Stimulated activated CD8-positive, alpha-beta memory T cell treated with anti-CD3 and anti-CD28 coated beads, Interleukin-12 subunit alpha, Interleukin-12 subunit beta, amount 100 ng/mL, for 1 hour (primary cell): ENCODE results near the gene DLGAP1.

ENCODE experiments used
- DNase-seq: peaks from one replicate; pipeline ENCODE4 v3.0.0-alpha.2; 2020; ENCODE audit warnings: low read depth

DLGAP1 gene

GRCh38 chr18:4238966-4239365 is 216.1 kb downstream of the DLGAP1 start:
- DNase-seq, result no peak

GRCh38 chr18:4237664-4238041 is 217.5 kb downstream of the DLGAP1 start:
- DNase-seq, result no peak

GRCh38 chr18:4236940-4237663 is 218.0 kb downstream of the DLGAP1 start:
- DNase-seq, result no peak

- no peak for DNase-seq
Measured at GRCh38 chr18:4233468-4233867, 221.6 kb downstream of the DLGAP1 start.

GRCh38 chr18:4232656-4233055 is 222.5 kb downstream of the DLGAP1 start:
- no peak for DNase-seq

- no peak for DNase-seq
Measured at GRCh38 chr18:4231260-4231659, 223.8 kb downstream of the DLGAP1 start.

- no peak for DNase-seq
Measured at GRCh38 chr18:4230450-4231168, 224.5 kb downstream of the DLGAP1 start.

- DNase-seq, result no peak
Measured at GRCh38 chr18:4224031-4224704, 230.9 kb downstream of the DLGAP1 start.

- DNase-seq, result no peak
Measured at GRCh38 chr18:4211111-4211837, 243.8 kb downstream of the DLGAP1 start.

GRCh38 chr18:4208366-4208765 is 246.7 kb downstream of the DLGAP1 start:
- DNase-seq, result no peak

GRCh38 chr18:4207383-4207985 is 247.6 kb downstream of the DLGAP1 start:
- DNase-seq, result no peak

GRCh38 chr18:4204438-4204720 is 250.7 kb downstream of the DLGAP1 start:
- no peak for DNase-seq

GRCh38 chr18:4203568-4204437 is 251.3 kb downstream of the DLGAP1 start:
- DNase-seq, result no peak

- no peak for DNase-seq
Measured at GRCh38 chr18:4200399-4200798, 254.7 kb downstream of the DLGAP1 start.

GRCh38 chr18:4198956-4199355 is 256.2 kb downstream of the DLGAP1 start:
- no peak for DNase-seq

GRCh38 chr18:4196351-4196750 is 258.8 kb downstream of the DLGAP1 start:
- DNase-seq, result no peak

GRCh38 chr18:4193086-4193485 is 262.0 kb downstream of the DLGAP1 start:
- DNase-seq, result no peak

GRCh38 chr18:4181882-4182568 is 273.1 kb downstream of the DLGAP1 start:
- DNase-seq, result no peak

- DNase-seq, result no peak
Measured at GRCh38 chr18:4181086-4181485, 274.0 kb downstream of the DLGAP1 start.

- DNase-seq, result no peak
Measured at GRCh38 chr18:4172196-4173100, 282.7 kb downstream of the DLGAP1 start.
